SK-N-SH (cell line): Measurements from ENCODE around the gene PCOLCE2. TPM values are rescaled to one million over a fixed set of nuclear protein-coding genes. Genes with fewer than 3 reads are reported as not detected.

Experiments used
- CTCF ChIA-PET: fragments of 300-600, 350-600 bp; formaldehyde crosslinking; extraction: SDS; loops from one replicate; lab custom pipeline; 2021; lab: Yijun Ruan, JAX
- POLR2A ChIA-PET: fragments of 350-600 bp; sonication (Branson Sonifier 250); formaldehyde crosslinking; extraction: SDS; loops from one replicate; lab custom pipeline; 2020; ENCODE audit warnings: antibody characterized with exemption, inconsistent platforms; lab: Yijun Ruan, JAX
- DNase-seq: peaks from one replicate; pipeline ENCODE4 v3.0.0; 2012
- H2AFZ ChIP-seq: fragments of 200-600 bp; sonication (generic); 2 replicates; pipeline ENCODE4 v1.8.1; 2016; ENCODE audit warnings: antibody characterized with exemption, mild to moderate bottlenecking, low read depth
- H3F3A ChIP-seq: fragments of 200-600 bp; sonication (generic); replicated peaks from 2 replicates; pipeline ENCODE3; 2016; ENCODE audit warnings: antibody characterized with exemption, mild to moderate bottlenecking; ENCODE audit not compliant: insufficient read depth
- H3K27ac ChIP-seq, 2 experiments: fragments of 200-500 bp in 1 of 2; fragments of 200-600 bp in 1 of 2; sonication (Bioruptor generic) in 1 of 2; sonication (generic), shearing (Covaris generic) in 1 of 2; 2 replicates each; pipeline versions ENCODE4 v1.5.1 to v1.6.1; 2014 to 2016; ENCODE audit warnings: low read depth in 2 of 2, inconsistent platforms in 1 of 2, low read length in 1 of 2, mild to moderate bottlenecking in 1 of 2, mixed read lengths in 1 of 2
- H3K27me3 ChIP-seq: fragments of 200-600 bp; sonication (generic), shearing (Covaris generic); 2 replicates; pipeline ENCODE4 v1.6.1; 2016; ENCODE audit warnings: mixed run types; ENCODE audit not compliant: insufficient read depth
- H3K36me3 ChIP-seq, 2 experiments: fragments of 200-500 bp in 1 of 2; fragments of 200-600 bp in 1 of 2; sonication (Bioruptor generic) in 1 of 2; sonication (generic) in 1 of 2; replicated peaks in 1 of 2; 2 replicates each; pipeline versions ENCODE3 to v1.5.1; 2014 to 2016; ENCODE audit warnings: low read length in 1 of 2, mild to moderate bottlenecking in 1 of 2; ENCODE audit not compliant: insufficient read depth in 2 of 2, control insufficient read depth in 1 of 2
- H3K4me1 ChIP-seq, 2 experiments: fragments of 200-500 bp in 1 of 2; fragments of 200-600 bp in 1 of 2; sonication (Bioruptor generic) in 1 of 2; sonication (generic), shearing (Covaris generic) in 1 of 2; 2 replicates each; pipeline versions ENCODE4 v1.5.1 to v1.6.1; 2014 to 2016; ENCODE audit warnings: low read depth in 1 of 2, low read length in 1 of 2, mixed run types in 1 of 2; ENCODE audit not compliant: insufficient read depth in 2 of 2, control insufficient read depth in 1 of 2
- H3K4me2 ChIP-seq: fragments of 200-600 bp; sonication (generic), shearing (Covaris generic); 2 replicates; pipeline ENCODE4 v1.6.1; 2017; ENCODE audit warnings: mixed run types
- H3K4me3 ChIP-seq, 2 experiments: fragments of 200-500 bp in 1 of 2; fragments of 200-600 bp in 1 of 2; sonication (Bioruptor generic) in 1 of 2; sonication (generic), shearing (Covaris generic) in 1 of 2; 2 replicates each; pipeline versions ENCODE4 v1.5.1 to v1.8.1; 2014 to 2016; ENCODE audit warnings: low read depth in 2 of 2, inconsistent platforms in 1 of 2, low read length in 1 of 2, mild to moderate bottlenecking in 1 of 2, mixed read lengths in 1 of 2, moderate library complexity in 1 of 2
- H3K79me2 ChIP-seq: fragments of 200-600 bp; sonication (generic); 2 replicates; pipeline ENCODE4 v1.8.1; 2017; ENCODE audit warnings: mild to moderate bottlenecking; ENCODE audit not compliant: insufficient read depth
- H3K9ac ChIP-seq: fragments of 200-600 bp; sonication (generic); 2 replicates; pipeline ENCODE4 v1.6.1; 2017; ENCODE audit warnings: mixed run types
- H3K9me2 ChIP-seq: fragments of 200-600 bp; sonication (generic); 2 replicates; pipeline ENCODE4 v1.6.1; 2017; ENCODE audit warnings: mixed run types
- H3K9me3 ChIP-seq: fragments of 200-600 bp; sonication (generic); 2 replicates; pipeline ENCODE4 v1.6.1; 2017; ENCODE audit warnings: mixed run types, mild to moderate bottlenecking, moderate library complexity
- H4K20me1 ChIP-seq: fragments of 200-600 bp; sonication (generic); 2 replicates; pipeline ENCODE4 v1.6.1; 2017; ENCODE audit warnings: mild to moderate bottlenecking, mixed run types; ENCODE audit not compliant: insufficient read depth
- CTCF ChIP-seq: fragments of 200-600 bp; sonication (generic); IDR thresholded peaks from 2 replicates; pipeline ENCODE4 v1.6.1; 2017; ENCODE audit warnings: antibody characterized with exemption, mild to moderate bottlenecking, moderate library complexity
- PBX3 ChIP-seq: IDR thresholded peaks from 2 replicates; pipeline ENCODE4; 2012
- USF1 ChIP-seq: IDR thresholded peaks from 2 replicates; pipeline ENCODE4 v1.4.0; 2012; ENCODE audit warnings: low read depth, borderline replicate concordance
- WGBS: methylation state at CpG from one replicate; pipeline ENCODE4 v1.1.6; 2017; ENCODE audit warnings: low lambda C conversion rate; 5-methylcytosine and 5-hydroxymethylcytosine counted together
- polyA plus RNA-seq, 3 experiments: library from polyadenylated mRNA; depleted of rRNA; stranded (reverse); fragments of >200 nt; gene quantifications; 2 replicates each; pipeline ENCODE4 v1.2.3, GENCODE V29; 2012

Gene PCOLCE2
- polyA plus RNA-seq, 1 of the 3 experiments (the other 2 are of a cell fraction), result 22.2 TPM

GRCh38 chr3:142866841-142867631 lies 21.8 kb downstream of the PCOLCE2 start:
- POLR2A ChIA-PET, result no interaction called here

More at GRCh38 chr3:142866841-142867631, 21.8 kb downstream of the PCOLCE2 start:
- Histone ChIP-seq H3K9me2 (no peaks in the 10 kb centered on the region), H2AFZ (0 out of 2 replicates have a peak overlapping the region, but pooled peaks have one; percentile 49), H3K27me3 (no peaks in the 10 kb centered on the region), H4K20me1 (no peaks in the 10 kb centered on the region), H3K4me2 (no peak overlapping the region), H3K4me1 (peaks cover 4 to 14% of the 10 kb centered on the region in 2 experiments; a peak in 3 of 4 replicates), H3K9me3 (no peaks in the 10 kb centered on the region), H3K9ac (no peak overlapping the region), H3K4me3 (no peak overlapping the region; a peak in 1 of 4 replicates)
- WGBS, result 41% methylated on average over 9 of the region's 9 CpGs
- TF ChIP-seq USF1 (no peak), CTCF (peak; percentile 43), PBX3 (0 out of 2 replicates have a peak, but pooled peaks have one; percentile 15)
- TF ChIP-seq, all 33 proteins: peak for 2
- Histone ChIP-seq H3K27ac (no peak overlapping the region), H3F3A (no peaks in the 10 kb centered on the region), H3K79me2 (no peaks in the 10 kb centered on the region), H3K36me3 (no peaks in the 10 kb centered on the region)
- no peak for DNase-seq
- CTCF ChIA-PET, result interaction anchor here (0.6 to 2.0 kb wide), 6 partner anchors 10 to 249 kb away, joined by 3 to 6 read pairs (median 3); no protein-coding TSS in a partner anchor
